Measurements from ENCODE around the gene SLX4IP.
A peak's percentile ranks its signal among the peaks of the same experiment; 100 is the strongest.

SLX4IP gene

GRCh38 chr20:10462516-10462915, 27.4 kb downstream of the SLX4IP start:
- no peak for FAIRE-seq
- no peak for DNase-seq (ENCODE audit: insufficient read length, low spot score)

GRCh38 chr20:10463622-10464021, 28.5 kb downstream of the SLX4IP start:
- FAIRE-seq (no peak), DNase-seq (ENCODE audit: insufficient read length, low spot score) (no peak)

- DNase-seq (ENCODE audit: insufficient read length, low spot score): no peak
- no peak for FAIRE-seq
These were observed 30.0 kb downstream of the SLX4IP start for GRCh38 chr20:10465135-10465534.

GRCh38 chr20:10466325-10466724, 31.2 kb downstream of the SLX4IP start:
- no peak for FAIRE-seq
- DNase-seq (ENCODE audit: insufficient read length, low spot score): no peak

- FAIRE-seq: no peak
These were observed 31.8 kb downstream of the SLX4IP start for GRCh38 chr20:10466855-10467254.

GRCh38 chr20:10467681-10468339, 32.7 kb downstream of the SLX4IP start:
- FAIRE-seq (no peak), DNase-seq (ENCODE audit: insufficient read length, low spot score) (no peak)

More at GRCh38 chr20:10466855-10467254, 31.8 kb downstream of the SLX4IP start:
- DNase-seq (ENCODE audit: insufficient read length, low spot score): no peak

GRCh38 chr20:10468340-10468845, 33.3 kb downstream of the SLX4IP start:
- FAIRE-seq: no peak

GRCh38 chr20:10469056-10469455, 34.0 kb downstream of the SLX4IP start:
- DNase-seq (ENCODE audit: insufficient read length, low spot score) (no peak), FAIRE-seq (no peak)

More at GRCh38 chr20:10468340-10468845, 33.3 kb downstream of the SLX4IP start:
- DNase-seq (ENCODE audit: insufficient read length, low spot score): no peak

- DNase-seq (ENCODE audit: insufficient read length, low spot score): peak; percentile 26
- no peak for FAIRE-seq
These were observed 34.5 kb downstream of the SLX4IP start for GRCh38 chr20:10469599-10469998.

- DNase-seq (ENCODE audit: insufficient read length, low spot score) (no peak), FAIRE-seq (no peak)
These were observed 35.2 kb downstream of the SLX4IP start for GRCh38 chr20:10470276-10470675.

GRCh38 chr20:10472871-10473270, 37.8 kb downstream of the SLX4IP start:
- no peak for DNase-seq (ENCODE audit: insufficient read length, low spot score)
- FAIRE-seq: no peak

- no peak for DNase-seq (ENCODE audit: insufficient read length, low spot score)
- no peak for FAIRE-seq
These were observed 39.6 kb downstream of the SLX4IP start for GRCh38 chr20:10474606-10475184.

GRCh38 chr20:10475225-10475624, 40.1 kb downstream of the SLX4IP start:
- no peak for FAIRE-seq
- DNase-seq (ENCODE audit: insufficient read length, low spot score): no peak

- DNase-seq (ENCODE audit: insufficient read length, low spot score): no peak
These were observed 41.2 kb downstream of the SLX4IP start for GRCh38 chr20:10476319-10476724.

GRCh38 chr20:10478205-10478604, 43.1 kb downstream of the SLX4IP start:
- FAIRE-seq (no peak), DNase-seq (ENCODE audit: insufficient read length, low spot score) (no peak)

More at GRCh38 chr20:10476319-10476724, 41.2 kb downstream of the SLX4IP start:
- no peak for FAIRE-seq

GRCh38 chr20:10478930-10479329, 43.8 kb downstream of the SLX4IP start:
- DNase-seq (ENCODE audit: insufficient read length, low spot score) (no peak), FAIRE-seq (no peak)

GRCh38 chr20:10481676-10482075, 46.6 kb downstream of the SLX4IP start:
- no peak for FAIRE-seq
- DNase-seq (ENCODE audit: insufficient read length, low spot score): no peak

- FAIRE-seq: no peak
- DNase-seq (ENCODE audit: insufficient read length, low spot score): no peak
These were observed 48.6 kb downstream of the SLX4IP start for GRCh38 chr20:10483691-10484090.

- DNase-seq (ENCODE audit: insufficient read length, low spot score): no peak
These were observed 52.3 kb downstream of the SLX4IP start for GRCh38 chr20:10487142-10488136.

GRCh38 chr20:10488534-10488933, 53.4 kb downstream of the SLX4IP start:
- FAIRE-seq: no peak
- DNase-seq (ENCODE audit: insufficient read length, low spot score): no peak

More at GRCh38 chr20:10487142-10488136, 52.3 kb downstream of the SLX4IP start:
- FAIRE-seq: no peak

GRCh38 chr20:10489853-10490252, 54.7 kb downstream of the SLX4IP start:
- no peak for DNase-seq (ENCODE audit: insufficient read length, low spot score)
- FAIRE-seq: no peak

Data from HTR-8/SVneo (cell line).